GM18511 (cell line): ENCODE data around the gene FHIP1A.

Experiments
- ATAC-seq: cut with Tn5 transposase; IDR thresholded peaks from one replicate; pipeline ENCODE4 v1.9.1; 2021; ENCODE audit warnings: mild to moderate bottlenecking, moderate library complexity; ENCODE audit not compliant: unreplicated experiment

FHIP1A gene

GRCh38 chr4:151417766-151418376, 8.9 kb downstream of the FHIP1A start:
- ATAC-seq, result no peak

GRCh38 chr4:151418385-151418784, 9.4 kb downstream of the FHIP1A start:
- no peak for ATAC-seq

GRCh38 chr4:151418856-151419255, 9.9 kb downstream of the FHIP1A start:
- no peak for ATAC-seq

- no peak for ATAC-seq
Measured at GRCh38 chr4:151420250-151420807, 11.4 kb downstream of the FHIP1A start.

- no peak for ATAC-seq
Measured at GRCh38 chr4:151422854-151423253, 13.9 kb downstream of the FHIP1A start.

GRCh38 chr4:151426513-151426912, 17.5 kb downstream of the FHIP1A start:
- ATAC-seq, result no peak

- ATAC-seq, result no peak
Measured at GRCh38 chr4:151427266-151427665, 18.3 kb downstream of the FHIP1A start.

GRCh38 chr4:151428346-151428745, 19.4 kb downstream of the FHIP1A start:
- ATAC-seq, result no peak

GRCh38 chr4:151429957-151430570, 21.1 kb downstream of the FHIP1A start:
- ATAC-seq, result peak; percentile 93

GRCh38 chr4:151430740-151431457, 21.9 kb downstream of the FHIP1A start:
- ATAC-seq, result no peak

GRCh38 chr4:151431728-151432127, 22.8 kb downstream of the FHIP1A start:
- no peak for ATAC-seq

- no peak for ATAC-seq
Measured at GRCh38 chr4:151432654-151433053, 23.7 kb downstream of the FHIP1A start.

GRCh38 chr4:151434183-151434860, 25.3 kb downstream of the FHIP1A start:
- no peak for ATAC-seq

- no peak for ATAC-seq
Measured at GRCh38 chr4:151436093-151436518, 27.1 kb downstream of the FHIP1A start.

- no peak for ATAC-seq
Measured at GRCh38 chr4:151437505-151437904, 28.5 kb downstream of the FHIP1A start.

GRCh38 chr4:151438154-151438553, 29.2 kb downstream of the FHIP1A start:
- ATAC-seq, result no peak

- peak; percentile 74 for ATAC-seq
Measured at GRCh38 chr4:151439320-151439719, 30.3 kb downstream of the FHIP1A start.

- ATAC-seq, result no peak
Measured at GRCh38 chr4:151442002-151442401, 33.0 kb downstream of the FHIP1A start.

- no peak for ATAC-seq
Measured at GRCh38 chr4:151443247-151443646, 34.3 kb downstream of the FHIP1A start.

- ATAC-seq, result no peak
Measured at GRCh38 chr4:151443752-151444151, 34.8 kb downstream of the FHIP1A start.

- no peak for ATAC-seq
Measured at GRCh38 chr4:151446208-151446607, 37.2 kb downstream of the FHIP1A start.
